NCI-H446 treated with DMSO at 0.1 percent for 48 hours (cell line): ENCODE data around the gene C11orf68.
"Not testable (repeated sequence)": the region's sequence is repeated elsewhere in the genome, so short reads cannot be mapped to it uniquely, and the experiment has no call there.

Experiments
- DNase-seq: peaks from one replicate; lab custom pipeline; 2025; lab: John Stamatoyannopoulos, UW

The C11orf68 gene

GRCh38 chr11:65912845-65913244 is 6.0 kb downstream of the C11orf68 start:
- no peak for DNase-seq

- DNase-seq = peak; percentile 58
These were observed 6.9 kb downstream of the C11orf68 start for GRCh38 chr11:65911682-65912568.

- DNase-seq = no peak
These were observed 11.0 kb downstream of the C11orf68 start for GRCh38 chr11:65907878-65908277.

GRCh38 chr11:65906602-65907001 is 12.3 kb downstream of the C11orf68 start:
- no peak for DNase-seq

GRCh38 chr11:65903715-65904114 is 15.1 kb downstream of the C11orf68 start:
- no peak for DNase-seq

GRCh38 chr11:65903068-65903481 is 15.8 kb downstream of the C11orf68 start:
- no peak for DNase-seq

GRCh38 chr11:65900899-65901180 is 18.0 kb downstream of the C11orf68 start:
- DNase-seq = no peak

- DNase-seq = no peak
These were observed 18.6 kb downstream of the C11orf68 start, which contains the start of gene FOSL1 for GRCh38 chr11:65900125-65900898. Gene FOSL1, minus strand, starts transcription at chr11:65900388. Its CDS starts 49 bp downstream, at chr11:65900339.

- DNase-seq = no peak
These were observed 19.3 kb downstream of the C11orf68 start for GRCh38 chr11:65899356-65900124.

- DNase-seq = no peak
These were observed 20.1 kb downstream of the C11orf68 start for GRCh38 chr11:65898656-65899355.

- no peak for DNase-seq
These were observed 21.8 kb downstream of the C11orf68 start for GRCh38 chr11:65897020-65897471.

- no peak for DNase-seq
These were observed 22.5 kb downstream of the C11orf68 start for GRCh38 chr11:65896034-65896999.

- DNase-seq = no peak
These were observed 23.3 kb downstream of the C11orf68 start for GRCh38 chr11:65895482-65895981.

GRCh38 chr11:65894034-65894591 is 24.7 kb downstream of the C11orf68 start:
- DNase-seq = no peak

- no peak for DNase-seq
These were observed 26.1 kb downstream of the C11orf68 start for GRCh38 chr11:65892661-65893317.

GRCh38 chr11:65892137-65892540 is 26.7 kb downstream of the C11orf68 start:
- not testable (repeated sequence) for DNase-seq

GRCh38 chr11:65891219-65892136 is 27.4 kb downstream of the C11orf68 start:
- DNase-seq = no peak
